Glomerular visceral epithelial cell (primary cell): Measurements from ENCODE around the gene IGFL3.
"Not testable (repeated sequence)": the region's sequence is repeated elsewhere in the genome, so short reads cannot be mapped to it uniquely, and the experiment has no call there.

Experiments
- DNase-seq: peaks from one replicate; pipeline ENCODE4 v3.0.0-alpha.2; 2016; ENCODE audit errors: extremely low spot score

Gene IGFL3

DNA sequence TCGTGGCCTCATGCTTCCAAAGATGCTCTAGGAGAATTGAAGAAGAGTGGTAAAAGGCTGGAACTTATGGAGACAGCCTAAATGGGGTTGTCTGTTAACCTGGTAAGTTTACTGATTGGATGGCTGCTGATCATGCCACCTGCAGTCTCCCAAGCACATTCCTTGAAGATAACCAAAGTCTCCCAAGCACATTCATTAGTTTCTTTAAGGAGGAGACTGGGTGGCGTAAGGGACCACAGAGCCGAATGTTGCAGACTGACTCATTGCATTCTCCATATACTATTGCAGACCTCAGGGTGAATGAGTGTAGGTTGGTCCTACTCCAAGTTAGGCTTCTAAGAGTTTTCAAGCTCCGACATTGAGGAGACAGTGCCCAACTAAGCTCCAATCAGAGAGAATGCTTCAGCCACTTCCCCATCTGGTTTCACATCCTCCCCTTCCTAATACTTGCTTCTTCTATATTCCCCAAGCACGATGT lies at the start of gene IGFL3:
TSS of gene IGFL3 (minus strand) at position 51 of the 478 bp plus-strand sequence. CDS start at position 12, 39 bp downstream.
- no peak for DNase-seq

DNA sequence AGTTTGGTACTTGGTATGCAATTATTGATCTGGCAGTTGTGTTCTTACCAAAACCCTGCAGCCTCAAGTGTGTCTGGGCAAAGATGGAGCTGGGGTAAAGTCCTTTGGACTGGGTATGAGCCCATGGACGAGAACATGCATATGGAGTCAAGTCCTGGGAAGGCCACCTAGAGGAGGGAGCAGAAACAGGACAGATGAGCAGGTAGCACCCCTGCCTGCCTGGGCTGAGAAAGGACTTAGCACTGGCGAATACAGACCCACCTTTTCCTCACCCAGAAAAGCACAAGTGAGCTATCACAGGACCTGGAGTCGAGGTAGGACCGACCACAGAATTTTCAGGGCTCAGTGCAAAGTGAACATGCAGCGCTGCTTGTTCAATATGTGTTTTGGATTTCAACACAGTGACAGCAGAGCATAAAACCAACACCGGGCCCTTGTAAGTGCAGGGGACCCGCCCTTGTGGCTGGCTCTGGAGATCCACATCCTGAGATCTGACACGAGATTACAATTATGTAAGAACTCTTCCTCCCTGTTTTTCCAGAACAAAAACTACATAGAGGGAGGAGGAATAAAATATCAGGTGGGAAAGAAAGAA lies 49.5 kb upstream of the IGFL3 start:
- DNase-seq: no peak

DNA sequence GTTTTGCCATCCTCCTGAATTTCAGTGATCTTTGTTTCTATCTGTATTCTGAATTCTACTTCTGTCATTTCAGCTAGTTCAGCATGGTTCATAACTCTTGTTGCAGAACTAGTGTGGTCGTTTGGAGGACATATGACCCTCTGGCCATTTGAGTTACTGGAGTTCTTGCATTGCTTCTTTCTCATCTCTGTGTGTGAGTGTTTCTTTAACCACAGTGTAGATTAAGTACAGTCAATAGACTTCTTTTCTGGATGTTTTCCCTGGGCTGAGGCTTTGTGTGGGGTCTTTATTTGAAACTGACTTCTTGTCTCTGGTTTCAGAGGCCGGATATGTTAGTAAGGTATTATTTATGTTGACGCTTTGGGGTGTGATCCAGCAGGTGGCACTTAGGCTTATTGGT lies 38.2 kb upstream of the IGFL3 start:
- no peak for DNase-seq

DNA sequence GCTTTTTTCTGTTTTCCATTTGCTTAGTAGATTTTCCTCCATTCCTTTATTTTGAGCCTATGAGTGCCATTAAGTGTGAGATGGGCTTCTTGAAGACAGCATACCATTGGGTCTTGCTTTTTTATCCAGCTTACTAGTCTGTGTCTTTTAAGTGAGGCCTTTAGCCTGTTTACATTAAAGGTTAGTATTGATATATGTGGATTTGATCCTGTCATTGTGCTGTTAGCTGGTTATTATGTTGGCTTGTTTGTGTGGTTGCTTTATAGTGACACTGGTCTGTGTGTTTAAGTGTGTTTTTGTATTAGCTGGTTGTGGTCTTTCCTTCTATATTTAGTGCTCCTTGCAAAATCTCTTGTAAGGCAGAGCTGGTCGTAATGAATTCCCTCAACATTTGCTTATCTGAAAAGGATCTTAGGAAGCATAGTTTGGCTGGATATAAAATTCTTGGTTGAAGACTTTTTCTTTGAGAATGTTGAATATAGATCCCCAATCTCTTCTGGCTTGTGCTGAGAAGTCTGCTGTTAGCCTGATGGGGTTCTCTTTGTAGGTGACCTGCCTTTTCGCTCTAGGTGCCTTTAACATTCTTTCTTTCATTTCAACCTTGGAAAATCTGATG lies 37.3 kb upstream of the IGFL3 start:
- not testable (repeated sequence) for DNase-seq

DNA sequence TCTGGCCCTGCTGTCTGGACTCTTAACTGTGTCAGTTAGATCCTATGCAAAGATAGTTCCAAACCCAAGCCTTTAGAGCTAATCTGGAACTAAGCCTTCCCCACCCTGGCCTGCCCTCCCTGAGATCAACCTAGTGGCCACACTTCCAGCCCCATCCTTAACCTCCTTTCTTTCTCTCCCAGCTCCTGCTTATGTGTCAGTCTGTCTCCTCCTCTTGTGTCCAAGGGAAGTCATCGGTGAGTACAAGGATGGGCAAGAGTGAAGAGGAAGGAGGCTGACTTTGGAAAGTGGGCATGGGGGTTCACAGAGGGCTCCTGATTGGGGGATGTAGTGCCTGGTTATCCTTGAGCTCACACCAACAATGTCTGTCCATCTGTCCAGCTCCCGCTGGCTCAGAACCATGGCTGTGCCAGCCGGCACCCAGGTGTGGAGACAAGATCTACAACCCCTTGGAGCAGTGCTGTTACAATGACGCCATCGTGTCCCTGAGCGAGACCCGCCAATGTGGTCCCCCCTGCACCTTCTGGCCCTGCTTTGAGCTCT lies 35.8 kb upstream of the IGFL3 start:
- DNase-seq: no peak

- DNase-seq: no peak
These were observed 35.1 kb upstream of the IGFL3 start for GRCh38 chr19:46159418-46160232.

DNA sequence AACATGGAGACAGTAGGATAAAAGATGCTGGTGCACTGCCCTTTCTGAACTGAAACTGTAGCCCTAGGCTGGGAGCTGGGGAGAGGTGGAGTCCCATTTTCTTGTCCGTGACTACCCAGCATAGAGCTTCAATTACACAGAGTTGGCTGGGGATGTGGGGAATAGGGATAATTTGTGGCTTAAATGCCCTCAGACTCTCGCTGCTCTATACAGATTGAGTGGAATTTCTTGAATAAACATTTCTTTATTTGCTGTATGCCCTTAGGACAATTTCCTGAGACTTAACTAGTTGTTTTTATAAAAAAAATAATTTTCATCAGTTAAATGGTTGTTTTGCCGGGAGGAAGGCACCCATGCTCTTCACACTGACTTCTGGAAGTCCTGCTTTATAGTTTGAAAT lies 30.7 kb upstream of the IGFL3 start:
- no peak for DNase-seq

DNA sequence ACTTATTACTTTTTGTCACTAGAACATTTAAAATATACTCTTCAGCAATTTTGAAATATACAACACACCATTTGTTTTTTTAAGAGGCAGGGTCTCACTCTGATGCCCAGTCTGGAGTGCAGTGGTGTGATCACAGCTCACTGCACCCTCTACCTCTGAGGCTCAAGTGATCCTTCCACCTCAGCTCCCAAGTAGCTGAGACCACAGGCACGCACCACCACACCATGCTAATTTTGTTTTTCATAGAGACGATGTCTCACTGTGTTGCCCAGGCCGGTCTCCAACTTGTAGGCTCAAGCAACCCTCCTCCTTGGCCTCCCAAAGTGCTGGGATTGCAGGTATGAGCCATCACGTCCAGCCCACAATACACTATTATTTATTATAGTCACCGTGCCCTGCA lies 26.1 kb upstream of the IGFL3 start:
- no peak for DNase-seq

DNA sequence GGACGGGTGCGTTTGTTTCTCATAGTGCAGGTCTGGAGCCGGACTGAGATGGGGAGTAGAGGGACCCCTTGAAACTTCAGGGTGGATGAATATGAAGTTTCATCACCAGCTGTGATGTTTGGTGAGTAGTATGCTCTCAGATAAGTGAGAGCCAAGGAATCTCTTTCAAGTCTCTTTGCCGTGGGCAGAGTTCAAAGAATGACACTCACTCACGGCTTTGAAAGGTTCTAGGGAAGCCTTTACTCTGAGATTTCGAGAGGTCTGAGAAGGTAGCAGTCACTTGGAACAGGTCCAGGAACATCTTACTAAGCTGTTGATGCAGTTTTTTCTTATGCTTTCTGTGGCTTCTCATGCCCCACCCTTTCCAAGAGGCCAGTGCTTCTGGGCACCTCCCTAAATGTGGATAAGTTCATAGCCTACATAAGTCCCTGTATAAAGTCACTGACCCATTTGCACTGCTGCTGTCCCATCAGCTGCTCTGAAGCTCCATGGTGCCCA lies 23.4 kb upstream of the IGFL3 start, which contains the start of gene IGFL2:
TSS of gene IGFL2 (plus strand) at position 448 of the 498 bp plus-strand sequence. CDS start at position 489, 41 bp downstream.
- DNase-seq: no peak

GRCh38 chr19:46147166-46147740 lies 22.8 kb upstream of the IGFL3 start:
- no peak for DNase-seq

DNA sequence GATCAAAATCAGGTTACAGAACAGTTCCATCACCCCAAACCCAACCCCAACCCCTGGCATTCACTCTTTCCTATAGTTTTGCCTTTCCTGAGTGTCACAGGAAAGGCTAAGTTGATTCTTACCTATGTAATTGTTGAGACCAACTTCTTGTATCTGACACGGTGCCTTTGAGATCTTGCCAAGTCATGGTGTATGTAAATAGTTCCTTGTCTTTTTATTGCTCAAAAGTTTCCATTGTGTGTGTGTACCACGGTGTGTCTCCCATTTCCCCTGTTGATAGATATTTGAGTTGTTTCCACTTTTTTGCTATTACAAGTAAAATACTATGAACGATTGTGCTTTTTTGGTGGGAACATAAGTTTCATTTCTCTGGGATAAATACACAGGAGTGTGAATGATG lies 20.3 kb upstream of the IGFL3 start:
- no peak for DNase-seq

DNA sequence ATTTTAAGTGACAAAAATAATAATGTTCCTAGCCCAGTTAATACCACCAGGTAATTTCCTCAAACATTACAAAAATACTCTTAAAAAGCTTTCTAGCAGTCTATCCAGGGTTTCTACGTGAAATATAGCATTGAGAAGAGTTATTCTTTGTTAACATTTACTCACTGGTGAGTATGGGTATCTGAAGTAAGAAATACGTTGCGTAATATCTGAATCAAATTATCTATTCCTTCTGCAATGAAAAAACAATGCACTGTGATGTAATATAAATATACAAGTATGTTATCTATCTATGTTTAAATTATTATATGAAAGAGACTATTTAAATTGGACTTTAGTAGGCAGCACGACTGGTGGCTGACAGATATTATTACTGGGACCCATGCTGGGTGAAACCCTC lies 17.8 kb upstream of the IGFL3 start:
- DNase-seq: no peak

GRCh38 chr19:46141421-46141820 lies 16.9 kb upstream of the IGFL3 start:
- no peak for DNase-seq

DNA sequence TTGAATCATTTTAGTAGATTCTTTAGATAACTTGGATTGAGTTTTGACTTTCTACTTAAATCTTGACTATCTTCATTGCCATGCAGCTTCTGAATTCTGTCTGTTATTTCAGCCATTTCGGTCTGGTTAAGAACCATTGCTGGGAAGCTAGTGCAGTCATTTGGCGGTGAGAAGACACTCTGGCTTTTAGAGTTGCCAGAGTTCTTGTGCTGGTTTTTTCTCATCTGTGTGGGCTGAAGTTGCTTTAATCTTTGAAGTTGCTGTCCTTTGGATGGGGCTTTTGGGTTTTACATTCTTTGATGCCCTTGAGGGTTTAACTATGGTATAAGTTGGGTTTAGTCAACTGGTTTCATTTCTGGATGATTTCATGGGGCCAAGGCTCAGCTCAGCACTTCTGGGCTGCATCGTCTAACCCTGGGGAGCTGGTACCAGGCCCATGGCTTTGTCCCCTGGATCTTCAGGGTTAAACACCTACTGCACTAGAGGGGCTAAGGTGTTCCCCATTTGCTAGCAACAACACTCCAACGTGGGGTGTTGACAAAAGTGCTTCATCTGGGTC lies 13.5 kb upstream of the IGFL3 start:
- no peak for DNase-seq

GRCh38 chr19:46134527-46134926 lies 10.0 kb upstream of the IGFL3 start:
- no peak for DNase-seq

DNA sequence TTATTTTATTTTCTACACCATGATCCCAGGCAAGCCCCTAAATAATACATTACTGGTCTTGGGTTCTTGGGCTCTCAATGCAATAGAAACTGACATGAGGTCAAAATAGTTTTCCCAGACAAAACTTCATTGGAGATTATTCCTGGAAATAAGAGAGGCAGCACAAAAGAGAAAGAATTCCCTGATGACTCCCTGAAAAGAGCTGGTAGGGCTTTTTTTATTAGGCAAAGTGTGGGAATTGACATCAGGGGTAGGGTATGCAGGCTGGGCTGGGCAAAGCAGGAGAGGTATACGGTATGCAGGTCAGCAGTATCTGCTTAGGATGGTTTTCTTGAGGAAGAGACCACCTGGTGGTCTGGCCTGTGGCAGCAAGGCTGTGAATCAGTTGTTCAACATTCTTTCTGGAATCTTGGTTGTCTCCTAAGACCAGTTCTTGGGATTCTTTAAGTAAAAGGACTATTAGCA lies 9.3 kb upstream of the IGFL3 start:
- DNase-seq: peak; percentile 47

DNA sequence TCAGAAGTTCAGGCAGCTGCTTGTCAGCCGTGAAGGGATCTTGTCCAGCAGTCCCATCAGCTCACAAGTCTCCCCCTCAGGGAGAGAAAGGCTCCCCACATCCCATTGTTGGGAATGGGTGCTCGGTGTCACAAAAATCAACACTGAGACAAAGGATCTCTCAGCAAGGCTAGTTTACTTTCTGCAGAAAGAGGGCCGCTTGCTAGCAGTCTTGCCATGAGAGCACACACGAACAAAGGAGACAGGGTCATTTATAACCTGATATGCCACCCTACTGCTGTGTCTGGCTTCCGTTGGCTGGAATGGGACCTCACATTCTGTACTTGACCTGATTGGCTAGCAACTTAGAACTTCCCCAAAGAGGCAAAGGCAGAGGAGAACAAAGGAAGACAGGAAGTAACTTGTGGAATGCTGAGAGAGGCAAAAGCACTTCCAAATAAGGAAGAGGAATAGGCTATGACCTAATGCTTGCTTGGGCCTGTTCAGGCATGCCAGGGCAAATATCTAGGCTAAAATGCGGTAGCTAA lies 8.7 kb upstream of the IGFL3 start:
- peak; percentile 98 for DNase-seq

- no peak for DNase-seq
These were observed 8.1 kb upstream of the IGFL3 start for GRCh38 chr19:46132508-46133100.

DNA sequence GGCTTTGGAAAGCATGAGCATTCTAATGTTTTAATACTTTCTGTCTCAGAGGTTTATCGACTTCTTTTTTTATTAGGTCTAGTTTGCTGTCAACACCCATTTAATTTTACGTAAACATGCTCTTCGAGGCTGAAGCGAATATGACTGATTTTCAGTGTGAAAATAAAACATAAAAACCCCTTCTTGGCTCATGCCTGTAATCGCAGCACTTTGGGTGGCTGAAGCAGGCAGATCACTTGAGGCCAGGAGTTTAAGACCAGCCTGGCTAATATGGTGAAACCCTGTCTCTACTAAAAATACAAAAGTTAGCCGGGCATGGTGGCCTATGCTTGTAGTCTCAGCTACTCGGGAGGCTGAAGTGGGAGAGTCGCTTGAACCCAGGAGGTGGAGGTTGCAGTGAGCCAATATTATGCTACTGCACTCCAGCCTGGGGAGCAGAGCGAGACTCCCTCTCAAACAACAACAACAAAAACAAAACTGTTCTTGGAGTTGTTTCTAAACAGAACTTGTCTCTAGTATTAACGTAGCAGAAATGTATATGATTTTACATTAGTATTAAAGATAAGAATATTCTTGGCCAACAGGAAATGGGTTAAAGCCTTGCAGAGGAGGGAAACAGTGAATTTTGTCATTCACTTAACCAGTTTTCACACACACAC lies 7.1 kb upstream of the IGFL3 start:
- DNase-seq: peak; percentile 23

DNA sequence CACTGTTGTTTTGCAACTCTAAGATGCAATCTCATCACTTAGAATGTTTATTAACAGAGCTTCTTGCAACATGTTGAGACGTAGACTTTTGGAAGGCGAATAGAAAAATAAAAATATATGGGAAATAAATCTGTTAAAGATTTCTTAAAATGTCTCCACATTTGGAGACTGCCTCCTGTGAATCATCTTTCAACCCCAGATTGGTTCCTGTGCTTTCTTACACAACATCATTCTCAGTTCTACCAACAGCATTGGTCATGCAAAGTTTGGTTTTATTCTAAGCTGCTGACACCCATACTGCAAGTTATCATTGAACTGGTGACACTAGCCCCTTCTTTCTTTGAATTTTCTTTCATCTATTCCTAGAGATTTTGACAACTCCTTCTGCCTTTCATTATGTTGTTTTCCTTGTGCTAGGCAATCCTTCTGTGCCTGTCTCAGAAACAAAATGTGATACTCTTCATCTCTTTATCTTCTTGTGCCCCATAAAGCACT lies 1.6 kb upstream of the IGFL3 start:
- DNase-seq: no peak
